Activated CD4-positive, alpha-beta T cell treated with anti-CD3 and anti-CD28 coated beads, Interleukin-2, Interleukin-6, amounts not matched to agents 100 ng/mL and 50 ng/mL, durations not matched to agents 16 hours and 8 hours (primary cell): Measurements from ENCODE around the gene NANP.
"Not testable (repeated sequence)": the region's sequence is repeated elsewhere in the genome, so short reads cannot be mapped to it uniquely, and the experiment has no call there.

Experiments used
- DNase-seq: peaks from one replicate; pipeline ENCODE4 v3.0.0-alpha.2; 2020

Gene NANP

GRCh38 chr20:25623736-25624499 is at the start of gene NANP:
NANP (minus strand) TSS chr20:25624014; CDS start chr20:25623948, 66 bp downstream.
- DNase-seq: peak; percentile 96

- no peak for DNase-seq
Measured at GRCh38 chr20:25672659-25673235, 48.9 kb upstream of the NANP start.

GRCh38 chr20:25669826-25670422 is 46.1 kb upstream of the NANP start:
- DNase-seq: no peak

GRCh38 chr20:25668446-25668845 is 44.6 kb upstream of the NANP start:
- no peak for DNase-seq

GRCh38 chr20:25659999-25660398 is 36.2 kb upstream of the NANP start:
- DNase-seq: no peak

- DNase-seq: no peak
Measured at GRCh38 chr20:25654487-25654886, 30.7 kb upstream of the NANP start.

- DNase-seq: not testable (repeated sequence)
Measured at GRCh38 chr20:25652866-25653265, 29.1 kb upstream of the NANP start.

GRCh38 chr20:25644814-25645213 is 21.0 kb upstream of the NANP start:
- DNase-seq: no peak

GRCh38 chr20:25643716-25644115 is 19.9 kb upstream of the NANP start:
- no peak for DNase-seq

- no peak for DNase-seq
Measured at GRCh38 chr20:25637247-25637646, 13.4 kb upstream of the NANP start.

GRCh38 chr20:25632940-25633790 is 9.4 kb upstream of the NANP start:
- DNase-seq: no peak

- DNase-seq: not testable (repeated sequence)
Measured at GRCh38 chr20:25630615-25631014, 6.8 kb upstream of the NANP start.

GRCh38 chr20:25629816-25630499 is 6.1 kb upstream of the NANP start:
- peak; percentile 13 for DNase-seq

- DNase-seq: no peak
Measured at GRCh38 chr20:25626779-25627178, 3.0 kb upstream of the NANP start.

- no peak for DNase-seq
Measured at GRCh38 chr20:25624500-25624939, 706 bp upstream of the NANP start.

- peak; percentile 39 for DNase-seq
Measured at GRCh38 chr20:25623225-25623735, 534 bp downstream of the NANP start.

GRCh38 chr20:25622450-25623224 is 1.2 kb downstream of the NANP start:
- no peak for DNase-seq

- DNase-seq: no peak
Measured at GRCh38 chr20:25622049-25622448, 1.8 kb downstream of the NANP start.

- DNase-seq: no peak
Measured at GRCh38 chr20:25619514-25619913, 4.3 kb downstream of the NANP start.

- DNase-seq: no peak
Measured at GRCh38 chr20:25608774-25609173, 15.0 kb downstream of the NANP start.

GRCh38 chr20:25606094-25606695 is 17.6 kb downstream of the NANP start:
- DNase-seq: no peak
